Measurements from ENCODE around the gene DNAH8. TPM values are rescaled to one million over a fixed set of nuclear protein-coding genes. Genes with fewer than 3 reads are reported as not detected.

Gene DNAH8
- total and polyA plus RNA-seq, 7 donors, result under 0.01 to 0.22 TPM; not detected in 5

- no peak overlapping the region for H3K4me3 ChIP-seq
- intact Hi-C loops (cut with DNase I), result no loop called here
- TF ChIP-seq CTCF (IDR thresholded peaks at IDR 0.05), result no peak
- no peaks in the 10 kb centered on the region for H3K27me3 ChIP-seq
- no peaks in the 10 kb centered on the region for H3K4me1 ChIP-seq
- 93 to 95% methylated on average over 15 of the region's 15 CpGs for WGBS, 2 donors
- DNase-seq, result no peak
- H3K36me3 ChIP-seq, result no peaks in the 10 kb centered on the region
- H3K27ac ChIP-seq, result no peak overlapping the region
- H3K9me3 ChIP-seq, result no peaks in the 10 kb centered on the region
Observed at GRCh38 chr6:38937839-38938613, 222.9 kb downstream of the DNAH8 start.

GRCh38 chr6:38938741-38939140 is 223.6 kb downstream of the DNAH8 start:
- Histone ChIP-seq H3K4me1 (no peaks in the 10 kb centered on the region), H3K36me3 (no peaks in the 10 kb centered on the region), H3K4me3 (no peak overlapping the region), H3K9me3 (no peaks in the 10 kb centered on the region), H3K27ac (no peak overlapping the region), H3K27me3 (no peaks in the 10 kb centered on the region)
- TF ChIP-seq CTCF (IDR thresholded peaks at IDR 0.05) (no peak), POLR2A (IDR thresholded peaks at IDR 0.05) (no peak), POLR2AphosphoS5 (IDR thresholded peaks at IDR 0.05) (no peak), EP300 (IDR thresholded peaks at IDR 0.05) (no peak)
- 84 to 92% methylated on average over 3 of the region's 3 CpGs for WGBS, 2 donors
- no peak for DNase-seq
- intact Hi-C loops (cut with DNase I), result no loop called here

- Histone ChIP-seq H3K27me3 (no peaks in the 10 kb centered on the region), H3K9me3 (no peaks in the 10 kb centered on the region), H3K4me3 (no peak overlapping the region), H3K27ac (no peak overlapping the region), H3K4me1 (no peaks in the 10 kb centered on the region), H3K36me3 (no peaks in the 10 kb centered on the region)
- TF ChIP-seq CTCF (IDR thresholded peaks at IDR 0.05) (no peak), EP300 (IDR thresholded peaks at IDR 0.05) (no peak), POLR2A (IDR thresholded peaks at IDR 0.05) (no peak), POLR2AphosphoS5 (IDR thresholded peaks at IDR 0.05) (no peak)
- 84 to 91% methylated on average over 4 of the region's 4 CpGs for WGBS, 2 donors
- DNase-seq, result no peak
- intact Hi-C loops (cut with DNase I), result no loop called here
Observed at GRCh38 chr6:38942442-38942841, 227.3 kb downstream of the DNAH8 start.

GRCh38 chr6:38942965-38943364 is 227.9 kb downstream of the DNAH8 start:
- no peak for DNase-seq
- H3K4me1 ChIP-seq, result no peaks in the 10 kb centered on the region

More at GRCh38 chr6:38942965-38943364, 227.9 kb downstream of the DNAH8 start:
- Histone ChIP-seq H3K36me3 (no peaks in the 10 kb centered on the region), H3K27ac (no peak overlapping the region), H3K27me3 (no peaks in the 10 kb centered on the region), H3K4me3 (no peak overlapping the region), H3K9me3 (no peaks in the 10 kb centered on the region)
- intact Hi-C loops (cut with DNase I), result no loop called here
- WGBS, 2 donors, result 23 to 78% methylated on average over 1 of the region's 1 CpG
- TF ChIP-seq CTCF (IDR thresholded peaks at IDR 0.05), result no peak
- no peak for TF ChIP-seq POLR2A (IDR thresholded peaks at IDR 0.05)

All from sigmoid colon (tissue), 7 donors.